ENCODE data around the gene FARS2. TPM values are rescaled to one million over a fixed set of nuclear protein-coding genes. Genes with fewer than 3 reads are reported as not detected.

FARS2 gene
- polyA plus RNA-seq, 1 donor from 2014 or later, result 11.9 TPM

GRCh38 chr6:5286780-5287179 is 25.5 kb downstream of the FARS2 start:
- TF ChIP-seq TAF1 (IDR thresholded peaks at IDR 0.05; ENCODE audit: low read depth) (no peak), POLR2AphosphoS5 (IDR thresholded peaks at IDR 0.05) (no peak), RAD21 (conservative IDR thresholded peaks at IDR 0.05) (no peak), REST (IDR thresholded peaks at IDR 0.05; ENCODE audit: borderline replicate concordance) (no peak), EP300 (conservative IDR thresholded peaks at IDR 0.05; ENCODE audit: poor library complexity, severe bottlenecking) (no peak), EZH2 (IDR thresholded peaks at IDR 0.05; ENCODE audit: borderline replicate concordance, insufficient read depth, low read length, poor library complexity, severe bottlenecking) (no peak), SMC3 (conservative IDR thresholded peaks at IDR 0.05; ENCODE audit: poor library complexity) (no peak), MXI1 (conservative IDR thresholded peaks at IDR 0.05; ENCODE audit: poor library complexity, severe bottlenecking) (no peak)
- no peaks in the 10 kb centered on the region for H3F3A ChIP-seq (ENCODE audit: insufficient read depth, low read length, poor library complexity, severe bottlenecking)
- no peaks in the 10 kb centered on the region for H4K20me1 ChIP-seq (ENCODE audit: insufficient read depth)

GRCh38 chr6:5287205-5287965 is 26.1 kb downstream of the FARS2 start:
- H4K20me1 ChIP-seq (ENCODE audit: insufficient read depth), result no peaks in the 10 kb centered on the region
- no peak overlapping the region for H3K27ac ChIP-seq (ENCODE audit: low read length)
- no peaks in the 10 kb centered on the region for H3K9me2 ChIP-seq (ENCODE audit: insufficient read depth, low read length)
- H3K27me3 ChIP-seq (ENCODE audit: insufficient read depth, low read depth, low read length), result no peaks in the 10 kb centered on the region
- TF ChIP-seq EP300 (conservative IDR thresholded peaks at IDR 0.05; ENCODE audit: poor library complexity, severe bottlenecking) (no peak), POLR2AphosphoS5 (IDR thresholded peaks at IDR 0.05) (no peak), RAD21 (conservative IDR thresholded peaks at IDR 0.05) (no peak), MXI1 (conservative IDR thresholded peaks at IDR 0.05; ENCODE audit: poor library complexity, severe bottlenecking) (no peak), EZH2 (IDR thresholded peaks at IDR 0.05; ENCODE audit: borderline replicate concordance, insufficient read depth, low read length, poor library complexity, severe bottlenecking) (no peak), REST (IDR thresholded peaks at IDR 0.05; ENCODE audit: borderline replicate concordance) (no peak), SMC3 (conservative IDR thresholded peaks at IDR 0.05; ENCODE audit: poor library complexity) (no peak), TAF1 (IDR thresholded peaks at IDR 0.05; ENCODE audit: low read depth) (no peak), CTCF (IDR thresholded peaks at IDR 0.05; ENCODE audit: poor library complexity, severe bottlenecking) (no peak)
- H3K79me2 ChIP-seq (replicated peaks; ENCODE audit: insufficient read depth, low read length), result no peaks in the 10 kb centered on the region
- no peak overlapping the region for H2AFZ ChIP-seq (ENCODE audit: low read depth, low read length)
- no peak overlapping the region for H3K9ac ChIP-seq (ENCODE audit: low read length)
- H3F3A ChIP-seq (ENCODE audit: insufficient read depth, low read length, poor library complexity, severe bottlenecking), result no peaks in the 10 kb centered on the region
- H3K9me3 ChIP-seq (ENCODE audit: low read length), result no peaks in the 10 kb centered on the region
- H3K36me3 ChIP-seq (ENCODE audit: insufficient read depth, low read length), result no peaks in the 10 kb centered on the region
- no peak overlapping the region for H3K4me2 ChIP-seq (ENCODE audit: low read length)
- no peak overlapping the region for H3K4me3 ChIP-seq (ENCODE audit: low read length)

More at GRCh38 chr6:5286780-5287179, 25.5 kb downstream of the FARS2 start:
- no peaks in the 10 kb centered on the region for H3K79me2 ChIP-seq (replicated peaks; ENCODE audit: insufficient read depth, low read length)
- no peaks in the 10 kb centered on the region for H3K36me3 ChIP-seq (ENCODE audit: insufficient read depth, low read length)
- H3K4me2 ChIP-seq (ENCODE audit: low read length), result no peak overlapping the region
- H3K27me3 ChIP-seq (ENCODE audit: insufficient read depth, low read depth, low read length), result no peaks in the 10 kb centered on the region
- no peak overlapping the region for H2AFZ ChIP-seq (ENCODE audit: low read depth, low read length)
- H3K9me2 ChIP-seq (ENCODE audit: insufficient read depth, low read length), result no peaks in the 10 kb centered on the region
- H3K9me3 ChIP-seq (ENCODE audit: low read length), result no peaks in the 10 kb centered on the region
- no peak overlapping the region for H3K27ac ChIP-seq (ENCODE audit: low read length)
- H3K4me3 ChIP-seq (ENCODE audit: low read length), result no peak overlapping the region
- H3K9ac ChIP-seq (ENCODE audit: low read length), result no peak overlapping the region
